ENCODE data around the gene ANO6. TPM values are rescaled to one million over a fixed set of nuclear protein-coding genes. Genes with fewer than 3 reads are reported as not detected.

ANO6 gene, protein sequence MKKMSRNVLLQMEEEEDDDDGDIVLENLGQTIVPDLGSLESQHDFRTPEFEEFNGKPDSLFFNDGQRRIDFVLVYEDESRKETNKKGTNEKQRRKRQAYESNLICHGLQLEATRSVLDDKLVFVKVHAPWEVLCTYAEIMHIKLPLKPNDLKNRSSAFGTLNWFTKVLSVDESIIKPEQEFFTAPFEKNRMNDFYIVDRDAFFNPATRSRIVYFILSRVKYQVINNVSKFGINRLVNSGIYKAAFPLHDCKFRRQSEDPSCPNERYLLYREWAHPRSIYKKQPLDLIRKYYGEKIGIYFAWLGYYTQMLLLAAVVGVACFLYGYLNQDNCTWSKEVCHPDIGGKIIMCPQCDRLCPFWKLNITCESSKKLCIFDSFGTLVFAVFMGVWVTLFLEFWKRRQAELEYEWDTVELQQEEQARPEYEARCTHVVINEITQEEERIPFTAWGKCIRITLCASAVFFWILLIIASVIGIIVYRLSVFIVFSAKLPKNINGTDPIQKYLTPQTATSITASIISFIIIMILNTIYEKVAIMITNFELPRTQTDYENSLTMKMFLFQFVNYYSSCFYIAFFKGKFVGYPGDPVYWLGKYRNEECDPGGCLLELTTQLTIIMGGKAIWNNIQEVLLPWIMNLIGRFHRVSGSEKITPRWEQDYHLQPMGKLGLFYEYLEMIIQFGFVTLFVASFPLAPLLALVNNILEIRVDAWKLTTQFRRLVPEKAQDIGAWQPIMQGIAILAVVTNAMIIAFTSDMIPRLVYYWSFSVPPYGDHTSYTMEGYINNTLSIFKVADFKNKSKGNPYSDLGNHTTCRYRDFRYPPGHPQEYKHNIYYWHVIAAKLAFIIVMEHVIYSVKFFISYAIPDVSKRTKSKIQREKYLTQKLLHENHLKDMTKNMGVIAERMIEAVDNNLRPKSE
- total RNA-seq, result 61.0 and 83.0 TPM in 2 replicates

DNA sequence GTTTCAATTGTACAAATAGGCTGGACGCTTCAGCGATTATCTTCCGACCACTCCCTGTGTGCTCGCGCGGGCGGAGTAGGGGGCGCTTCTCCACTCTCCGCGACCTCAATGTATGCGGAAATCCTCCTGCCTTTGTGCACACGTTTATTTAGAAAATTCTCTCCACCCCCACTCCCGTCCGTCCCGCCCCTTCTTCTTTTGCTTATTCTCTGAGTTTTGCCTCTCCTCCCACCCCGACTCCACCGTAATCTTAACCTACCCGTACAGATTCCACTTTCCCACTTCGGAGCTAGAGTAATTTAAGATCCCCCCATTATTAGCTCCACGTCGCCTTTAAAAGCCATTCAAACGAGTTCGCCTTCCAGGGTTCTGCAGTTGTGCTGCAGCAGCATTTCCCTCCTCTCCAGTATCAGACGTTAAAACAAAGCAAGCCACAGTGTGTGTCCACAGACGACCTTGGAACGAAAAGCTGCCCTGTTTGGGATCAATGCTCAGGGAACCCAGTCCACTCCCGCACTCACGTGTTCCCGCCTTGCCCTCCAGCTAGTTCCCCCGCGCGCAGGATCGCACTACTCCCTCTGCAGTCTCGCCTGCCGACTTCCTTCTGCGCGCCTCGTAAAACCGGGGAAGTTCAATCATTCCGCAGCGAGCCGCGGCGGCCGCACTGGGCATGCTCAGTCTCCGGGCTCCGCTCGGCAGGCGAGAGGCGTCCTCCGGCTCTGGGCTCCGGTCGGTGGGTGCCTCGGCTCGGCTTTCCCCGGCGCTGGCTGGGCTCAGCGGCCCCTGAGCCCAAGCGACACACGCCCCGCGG, at the start of gene ANO6:
Gene ANO6, plus strand, starts transcription at position 677 of the 811 bp plus-strand sequence. CDS start 227 bp downstream, outside the sequence.

Other genes with a start within 250 kb of the ANO6 start
- gene DBX2, start 165.0 kb upstream of the ANO6 start, total RNA-seq, result not detected in 2 replicates